ENCODE measurements around the gene IRF4. TPM values are rescaled to one million over a fixed set of nuclear protein-coding genes. Genes with fewer than 3 reads are reported as not detected.

Gene IRF4
- total RNA-seq, 1 donor from 2014 or later: 0.11 TPM

DNA sequence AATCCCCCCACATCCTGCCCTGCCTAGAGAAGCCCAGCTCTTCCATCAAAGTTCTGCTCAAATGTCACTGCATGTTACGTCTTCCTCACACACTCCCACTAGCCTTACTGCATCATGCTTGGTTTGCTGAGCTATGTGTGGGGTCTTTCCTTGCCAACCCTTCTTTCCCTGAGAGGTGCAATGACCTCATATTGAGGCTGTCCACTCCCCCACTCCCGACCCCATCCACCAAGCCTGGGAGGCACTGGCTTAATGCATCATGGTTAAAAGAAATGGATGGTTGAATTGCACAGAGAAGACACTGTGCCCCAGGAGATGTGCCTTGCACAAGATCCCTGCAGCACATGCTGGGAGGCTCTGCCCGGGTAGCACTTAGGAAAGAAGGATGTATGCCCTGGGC is 7.7 kb upstream of the IRF4 start:
- Histone ChIP-seq H3K27ac (no peak overlapping the region), H3K27me3 (peaks cover 22% of the 10 kb centered on the region), H3K79me2 (ENCODE audit: low read depth) (no peaks in the 10 kb centered on the region), H3K36me3 (no peaks in the 10 kb centered on the region), H3F3A (ENCODE audit: low read depth) (no peaks in the 10 kb centered on the region), H3K4me1 (no peaks in the 10 kb centered on the region), H3K9me3 (ENCODE audit: low read depth) (no peaks in the 10 kb centered on the region), H3K4me3 (no peak overlapping the region), H2AFZ (replicated peaks) (no peak overlapping the region), H3K9ac (no peak overlapping the region), H4K20me1 (ENCODE audit: low read depth) (no peaks in the 10 kb centered on the region), H3K4me2 (no peak overlapping the region)
- DNase-seq (ENCODE audit: low spot score): no peak
- Mint-ChIP-seq H3K4me1 (no peaks in the 10 kb centered on the region), H3K36me3 (no peaks in the 10 kb centered on the region), H3K4me3 (no peak overlapping the region), H3K27ac (no peak overlapping the region), H3K27me3 (ENCODE audit: insufficient read depth, low read depth) (peaks cover 23% of the 10 kb centered on the region), H3K9me3 (peaks cover 12% of the 10 kb centered on the region)
- TF ChIP-seq EZH2 (IDR thresholded peaks at IDR 0.05): no peak
- TF ChIP-seq, protein P1, sequence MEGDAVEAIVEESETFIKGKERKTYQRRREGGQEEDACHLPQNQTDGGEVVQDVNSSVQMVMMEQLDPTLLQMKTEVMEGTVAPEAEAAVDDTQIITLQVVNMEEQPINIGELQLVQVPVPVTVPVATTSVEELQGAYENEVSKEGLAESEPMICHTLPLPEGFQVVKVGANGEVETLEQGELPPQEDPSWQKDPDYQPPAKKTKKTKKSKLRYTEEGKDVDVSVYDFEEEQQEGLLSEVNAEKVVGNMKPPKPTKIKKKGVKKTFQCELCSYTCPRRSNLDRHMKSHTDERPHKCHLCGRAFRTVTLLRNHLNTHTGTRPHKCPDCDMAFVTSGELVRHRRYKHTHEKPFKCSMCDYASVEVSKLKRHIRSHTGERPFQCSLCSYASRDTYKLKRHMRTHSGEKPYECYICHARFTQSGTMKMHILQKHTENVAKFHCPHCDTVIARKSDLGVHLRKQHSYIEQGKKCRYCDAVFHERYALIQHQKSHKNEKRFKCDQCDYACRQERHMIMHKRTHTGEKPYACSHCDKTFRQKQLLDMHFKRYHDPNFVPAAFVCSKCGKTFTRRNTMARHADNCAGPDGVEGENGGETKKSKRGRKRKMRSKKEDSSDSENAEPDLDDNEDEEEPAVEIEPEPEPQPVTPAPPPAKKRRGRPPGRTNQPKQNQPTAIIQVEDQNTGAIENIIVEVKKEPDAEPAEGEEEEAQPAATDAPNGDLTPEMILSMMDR (IDR thresholded peaks at IDR 0.05): no peak
- no peak for TF ChIP-seq EZH2phosphoT487 (IDR thresholded peaks at IDR 0.05)

DNA sequence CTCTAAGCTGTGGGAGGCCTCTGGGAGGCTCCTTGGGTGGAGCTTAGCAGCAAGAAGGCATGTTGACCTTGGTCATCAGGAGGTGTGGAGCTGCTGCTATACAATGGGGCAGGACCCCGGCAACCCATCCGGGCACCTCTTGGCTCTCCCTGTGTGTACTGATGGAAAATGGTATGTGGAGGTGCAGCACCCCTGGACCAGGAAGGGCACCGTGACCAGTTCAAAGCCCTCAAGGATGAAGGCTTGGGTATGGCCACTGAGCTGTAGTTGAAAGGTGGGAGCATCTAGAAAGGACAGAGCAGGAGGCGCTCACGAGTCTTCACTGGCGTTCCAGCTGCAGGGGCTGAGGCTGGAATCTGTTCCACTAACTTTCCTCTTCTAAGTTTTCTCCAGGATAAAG is 6.7 kb upstream of the IRF4 start:
- Histone ChIP-seq H3K27ac (no peak overlapping the region), H3K4me3 (no peak overlapping the region), H2AFZ (replicated peaks) (no peak overlapping the region), H4K20me1 (ENCODE audit: low read depth) (no peaks in the 10 kb centered on the region), H3K9me3 (ENCODE audit: low read depth) (no peaks in the 10 kb centered on the region), H3K4me2 (no peak overlapping the region), H3F3A (ENCODE audit: low read depth) (peaks cover under 1% of the 10 kb centered on the region), H3K27me3 (peaks cover 33% of the 10 kb centered on the region), H3K79me2 (ENCODE audit: low read depth) (no peaks in the 10 kb centered on the region), H3K4me1 (no peaks in the 10 kb centered on the region), H3K36me3 (no peaks in the 10 kb centered on the region), H3K9ac (no peak overlapping the region)
- Mint-ChIP-seq H3K27me3 (ENCODE audit: insufficient read depth, low read depth) (peaks cover 32% of the 10 kb centered on the region), H3K4me1 (no peaks in the 10 kb centered on the region), H3K27ac (no peak overlapping the region), H3K4me3 (no peak overlapping the region), H3K9me3 (peaks cover 9% of the 10 kb centered on the region), H3K36me3 (no peaks in the 10 kb centered on the region)
- TF ChIP-seq EZH2 (IDR thresholded peaks at IDR 0.05) (no peak), EZH2phosphoT487 (IDR thresholded peaks at IDR 0.05) (no peak)
- TF ChIP-seq, protein P1 (IDR thresholded peaks at IDR 0.05): no peak
- no peak for DNase-seq (ENCODE audit: low spot score)

DNA sequence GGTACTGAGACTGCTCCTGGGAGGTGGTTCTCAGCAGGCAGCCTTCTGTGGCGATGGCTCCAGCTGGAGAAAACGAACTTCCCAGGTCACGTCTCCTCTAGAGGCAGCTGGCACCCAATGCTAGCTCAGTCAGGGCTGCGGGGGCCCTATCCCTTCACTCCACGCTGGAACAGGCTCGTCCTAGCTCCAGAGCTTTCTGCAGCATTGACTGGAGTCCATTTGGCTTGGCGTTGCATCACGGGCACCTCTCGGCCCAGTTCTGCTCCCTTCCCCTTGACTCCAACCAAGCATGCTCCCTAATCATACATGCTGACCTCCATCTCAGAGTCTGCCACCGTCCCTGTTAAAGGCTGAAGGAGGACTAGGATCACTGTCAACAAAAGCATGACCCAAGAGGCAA is 5.9 kb upstream of the IRF4 start:
- Mint-ChIP-seq H3K4me1 (no peaks in the 10 kb centered on the region), H3K9me3 (peaks cover 6% of the 10 kb centered on the region), H3K27me3 (ENCODE audit: insufficient read depth, low read depth) (peaks cover 33% of the 10 kb centered on the region), H3K4me3 (no peak overlapping the region), H3K27ac (no peak overlapping the region), H3K36me3 (no peaks in the 10 kb centered on the region)
- peaks cover 4% of the 10 kb centered on the region for H4K20me1 ChIP-seq (ENCODE audit: low read depth)
- no peak for DNase-seq (ENCODE audit: low spot score)
- H3K4me2 ChIP-seq: no peak overlapping the region
- H3K9ac ChIP-seq: no peak overlapping the region
- no peaks in the 10 kb centered on the region for H3K9me3 ChIP-seq (ENCODE audit: low read depth)
- H3K27me3 ChIP-seq: peaks cover 40% of the 10 kb centered on the region
- H3K36me3 ChIP-seq: no peaks in the 10 kb centered on the region
- H2AFZ ChIP-seq (replicated peaks): no peak overlapping the region
- H3K4me1 ChIP-seq: no peaks in the 10 kb centered on the region
- TF ChIP-seq EZH2 (IDR thresholded peaks at IDR 0.05): no peak
- TF ChIP-seq, protein P1 (IDR thresholded peaks at IDR 0.05): no peak
- TF ChIP-seq EZH2phosphoT487 (IDR thresholded peaks at IDR 0.05): no peak
- H3K4me3 ChIP-seq: no peak overlapping the region
- H3K79me2 ChIP-seq (ENCODE audit: low read depth): no peaks in the 10 kb centered on the region
- peaks cover 8% of the 10 kb centered on the region for H3F3A ChIP-seq (ENCODE audit: low read depth)
- H3K27ac ChIP-seq: no peak overlapping the region
